ENCODE measurements around the gene JDP2.

Gene JDP2

GRCh38 chr14:75401361-75401760 lies 26.5 kb upstream of the JDP2 start:
- no peaks in the 10 kb centered on the region for H3K36me3 ChIP-seq (ENCODE audit: control insufficient read depth in 2 of 2, insufficient read depth in 1 of 2, low read length in 2 of 2)
- POLR2A ChIA-PET, result no interaction called here
- 0 out of 2 replicates have a peak, but pooled peaks have one; percentile 38 for TF ChIP-seq ZBTB17 (tag by site-specific recombination; IDR thresholded peaks at IDR 0.05)
- TF ChIP-seq ZNF433 (tag by site-specific recombination; IDR thresholded peaks at IDR 0.05; ENCODE audit: low read depth), result no peak
- H3K4me1 ChIP-seq (ENCODE audit: control insufficient read depth, insufficient read depth, low read length), result peaks cover 5% of the 10 kb centered on the region; the same call in 1 of the 2 replicates
- no peak overlapping the region for H3K27ac ChIP-seq (ENCODE audit: extremely low read depth, low read depth, low read length)
- CTCF ChIA-PET, result no interaction called here
- H3K4me3 ChIP-seq (ENCODE audit: low read depth, low read length), result no peak overlapping the region
- H3K9me3 ChIP-seq (ENCODE audit: control insufficient read depth, insufficient read depth, low read depth, low read length), result no peaks in the 10 kb centered on the region

DNA sequence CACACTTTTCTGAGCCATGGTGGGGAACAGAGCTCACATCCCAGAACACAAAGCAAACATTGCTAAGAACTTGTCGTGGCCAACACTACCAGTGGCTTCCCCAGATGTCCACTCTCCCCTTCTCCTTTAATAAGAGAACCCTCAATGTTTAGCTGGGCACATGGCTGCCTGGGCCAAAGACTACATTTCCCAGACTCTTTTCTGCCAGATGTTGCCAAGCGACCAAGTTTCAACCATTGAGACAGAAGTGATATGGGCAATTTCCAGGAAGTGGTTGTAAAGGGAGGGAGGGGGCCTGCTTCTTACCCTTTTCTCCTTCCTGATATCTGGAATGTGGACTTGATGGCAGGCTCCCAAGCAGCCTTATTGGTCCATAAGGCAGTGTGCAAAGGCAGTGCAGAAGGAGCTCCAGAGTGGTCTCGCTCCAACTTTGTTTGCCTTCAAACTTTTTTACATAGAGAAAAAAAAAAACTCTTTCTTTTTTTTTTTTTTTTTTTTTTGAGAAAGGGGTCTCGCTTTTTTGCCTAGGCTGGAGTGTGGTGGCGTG lies 24.9 kb upstream of the JDP2 start:
- Histone ChIP-seq H3K4me1 (ENCODE audit: control insufficient read depth, insufficient read depth, low read length) (peaks cover 5% of the 10 kb centered on the region; the same call in 1 of the 2 replicates), H3K9me3 (ENCODE audit: control insufficient read depth, insufficient read depth, low read depth, low read length) (no peaks in the 10 kb centered on the region), H3K4me3 (ENCODE audit: low read depth, low read length) (no peak overlapping the region), H3K36me3 (ENCODE audit: control insufficient read depth in 2 of 2, insufficient read depth in 1 of 2, low read length in 2 of 2) (no peaks in the 10 kb centered on the region), H3K27ac (ENCODE audit: extremely low read depth, low read depth, low read length) (no peak overlapping the region)
- TF ChIP-seq ATF2 (tag by site-specific recombination; IDR thresholded peaks at IDR 0.05; ENCODE audit: low read depth) (no peak), ZBTB21 (tag by site-specific recombination; IDR thresholded peaks at IDR 0.05) (no peak), ZNF394 (tag by site-specific recombination; IDR thresholded peaks at IDR 0.05; ENCODE audit: borderline replicate concordance) (no peak), ZBTB1 (tag by site-specific recombination; IDR thresholded peaks at IDR 0.05) (no peak), SETDB1 (IDR thresholded peaks at IDR 0.05; ENCODE audit: insufficient read length, low read length) (no peak), ZNF426 (tag by site-specific recombination; IDR thresholded peaks at IDR 0.05) (no peak), ZNF398 (tag by site-specific recombination; IDR thresholded peaks at IDR 0.05) (no peak), ZNF174 (tag by site-specific recombination; IDR thresholded peaks at IDR 0.05) (no peak), ZBTB8A (tag by site-specific recombination; IDR thresholded peaks at IDR 0.05) (no peak), ZNF473 (tag by site-specific recombination; IDR thresholded peaks at IDR 0.05) (no peak), ZNF350 (tag by site-specific recombination; IDR thresholded peaks at IDR 0.05) (no peak), ZNF132 (tag by site-specific recombination; IDR thresholded peaks at IDR 0.05; ENCODE audit: borderline replicate concordance) (no peak), ZNF239 (tag by site-specific recombination; IDR thresholded peaks at IDR 0.05) (no peak), ZNF518A (tag by site-specific recombination; conservative IDR thresholded peaks at IDR 0.05; ENCODE audit: low read depth) (no peak), ZNF658 (tag by site-specific recombination; IDR thresholded peaks at IDR 0.05) (no peak)
- CTCF ChIA-PET, result interaction anchor here (0.6 to 0.9 kb wide), 3 partner anchors 21 to 246 kb away, joined by 3 to 4 read pairs (median 3); no protein-coding TSS in a partner anchor
- POLR2A ChIA-PET, result no interaction called here

All from HEK293 (cell line).